ENCODE results near the gene CINP.

The CINP gene

DNA sequence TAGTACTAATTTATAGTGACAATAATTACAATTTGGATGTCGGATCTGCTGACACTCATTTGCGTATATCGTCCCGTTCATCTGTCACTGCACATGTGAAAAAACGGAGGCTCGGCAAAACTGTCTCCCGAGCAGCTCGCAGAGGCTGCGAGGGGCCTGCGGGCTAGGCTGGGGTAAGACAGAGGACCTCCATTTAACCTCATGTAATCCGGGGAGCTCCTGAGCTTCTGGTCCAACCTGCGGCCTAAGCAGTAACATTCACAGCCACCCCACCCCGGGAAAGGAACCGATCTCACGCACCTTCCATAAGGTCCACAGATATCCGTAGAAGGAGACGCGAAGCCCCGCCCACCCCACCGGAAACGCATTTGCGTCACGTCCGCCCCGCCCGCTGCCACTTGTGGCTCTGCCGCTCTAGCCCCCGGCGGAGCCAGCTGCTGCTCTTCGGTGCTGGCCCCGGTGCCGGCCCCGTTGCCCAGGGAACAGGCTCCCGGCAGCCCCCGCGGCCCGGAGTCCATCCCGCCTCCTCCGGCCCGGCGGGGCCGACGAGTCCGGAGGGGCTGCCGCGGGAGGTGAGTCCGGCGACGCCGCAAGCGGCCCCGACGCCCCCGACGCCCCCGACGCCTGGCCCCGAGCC, at the start of gene CINP, which contains the start of gene TECPR2:
Gene CINP (minus strand): TSS at position 346 of the 637 bp plus-strand sequence. CDS start 39 bp downstream, at position 307.
Gene TECPR2 (plus strand): TSS at position 397 of the 637 bp plus-strand sequence. CDS start 13,781 bp downstream, outside the sequence.
- DNase-seq (ENCODE audit: low spot score) = peak; percentile 97

DNA sequence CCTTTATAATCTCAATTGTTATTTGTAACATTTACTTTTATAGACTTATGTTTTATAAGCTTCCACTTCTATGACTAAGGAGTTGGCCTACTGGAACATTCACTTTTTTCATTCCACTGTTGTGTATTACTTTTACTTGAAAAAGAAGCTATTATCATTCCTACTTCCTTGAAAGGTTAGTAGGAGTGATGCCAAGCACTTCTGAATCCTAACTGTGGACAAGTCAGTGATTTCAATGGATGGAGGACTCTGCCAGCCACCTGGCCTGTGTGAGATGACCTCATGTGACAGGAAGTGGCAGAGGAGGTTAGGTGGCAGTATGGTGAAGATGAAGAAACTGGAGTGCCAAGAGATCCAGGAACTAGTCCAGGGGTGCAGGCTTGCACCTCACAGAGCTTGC, 46.0 kb upstream of the CINP start:
- no peak for DNase-seq (ENCODE audit: low spot score)

DNA sequence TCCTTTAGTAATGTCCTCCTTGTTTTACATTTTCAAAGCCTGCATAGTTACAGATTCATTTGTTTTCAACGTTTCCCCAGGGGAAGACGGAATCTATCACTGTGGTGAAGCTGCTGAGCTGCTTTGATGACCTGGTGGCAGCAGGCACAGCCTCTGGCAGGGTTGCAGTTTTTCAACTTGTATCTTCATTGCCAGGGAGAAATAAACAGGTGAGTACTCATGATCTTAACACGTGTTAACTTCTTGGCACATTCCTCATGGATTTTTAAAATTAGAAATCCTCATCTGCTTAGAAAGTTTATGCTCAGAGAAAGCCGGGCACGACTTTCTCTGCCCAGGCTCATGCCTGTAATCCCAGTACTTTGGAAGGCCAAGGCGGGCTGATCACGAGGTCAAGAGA, 44.6 kb upstream of the CINP start:
- DNase-seq (ENCODE audit: low spot score) = no peak

DNA sequence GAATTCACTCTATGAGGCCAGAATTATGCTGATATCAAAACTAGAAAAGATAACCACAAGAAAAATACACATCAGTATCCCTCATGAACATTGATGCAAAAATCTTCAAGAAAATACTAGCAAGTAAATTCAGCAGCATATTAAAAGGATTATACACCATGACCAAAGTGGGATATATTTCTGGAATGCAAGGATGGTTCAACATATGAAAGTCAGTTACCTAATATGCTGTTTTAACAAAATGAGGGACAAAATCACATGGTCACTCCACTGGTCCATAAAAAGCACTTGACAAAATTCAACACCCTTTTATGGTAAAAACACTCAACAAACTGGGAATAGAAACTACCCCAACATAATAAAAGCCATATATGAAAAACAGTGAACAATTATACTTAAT, 40.3 kb upstream of the CINP start:
- DNase-seq (ENCODE audit: low spot score) = no peak

DNA sequence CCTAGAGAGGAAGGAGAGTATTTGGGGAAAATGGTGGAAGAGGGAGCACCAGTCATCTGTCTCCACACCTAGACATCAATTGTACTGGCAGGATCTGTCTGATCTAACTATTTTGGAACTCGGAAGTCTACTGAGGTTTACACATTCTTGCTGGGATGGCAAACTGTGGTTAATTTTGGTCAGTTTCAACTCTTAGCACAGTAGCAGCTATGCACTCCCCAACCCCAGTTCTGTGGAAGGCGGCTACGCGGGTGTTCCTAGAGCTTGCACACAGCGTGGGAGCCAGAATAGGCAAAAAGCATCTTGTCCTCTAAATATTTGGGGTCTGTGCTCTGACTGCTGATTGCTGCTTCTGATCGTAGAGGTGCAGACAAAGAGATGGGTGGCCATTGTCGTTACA, 33.8 kb upstream of the CINP start:
- DNase-seq (ENCODE audit: low spot score) = no peak

DNA sequence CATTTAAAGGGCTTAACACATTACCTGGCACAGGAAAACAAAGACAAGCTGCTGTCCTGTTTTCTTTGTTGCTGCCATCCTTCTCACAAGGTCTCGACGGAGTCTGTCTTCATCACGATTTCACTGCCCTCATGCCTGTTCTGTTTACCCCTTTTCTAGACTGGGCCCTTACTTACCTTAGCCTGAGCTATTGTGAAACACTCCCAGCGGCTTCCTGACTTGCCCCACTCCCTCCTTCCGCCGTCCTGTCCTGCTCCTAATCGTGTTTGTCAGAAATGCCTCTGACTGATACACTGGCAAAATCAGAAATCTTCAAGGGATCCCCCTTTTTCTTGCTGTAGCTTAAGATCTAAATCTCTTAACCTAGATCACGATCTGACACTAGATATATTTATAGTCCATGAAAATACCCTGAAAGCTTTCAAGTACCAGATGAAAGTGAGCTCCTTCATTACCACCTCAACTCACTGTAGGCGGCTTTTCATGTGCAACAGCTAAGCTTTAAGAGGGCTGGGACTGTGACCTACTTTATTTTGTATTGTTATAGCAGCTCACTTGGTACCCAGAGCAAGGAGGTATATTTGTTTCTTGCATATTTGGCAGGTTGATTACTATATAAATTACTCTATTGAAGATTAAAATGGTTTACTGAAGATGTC, 32.2 kb upstream of the CINP start:
- DNase-seq (ENCODE audit: low spot score) = no peak

DNA sequence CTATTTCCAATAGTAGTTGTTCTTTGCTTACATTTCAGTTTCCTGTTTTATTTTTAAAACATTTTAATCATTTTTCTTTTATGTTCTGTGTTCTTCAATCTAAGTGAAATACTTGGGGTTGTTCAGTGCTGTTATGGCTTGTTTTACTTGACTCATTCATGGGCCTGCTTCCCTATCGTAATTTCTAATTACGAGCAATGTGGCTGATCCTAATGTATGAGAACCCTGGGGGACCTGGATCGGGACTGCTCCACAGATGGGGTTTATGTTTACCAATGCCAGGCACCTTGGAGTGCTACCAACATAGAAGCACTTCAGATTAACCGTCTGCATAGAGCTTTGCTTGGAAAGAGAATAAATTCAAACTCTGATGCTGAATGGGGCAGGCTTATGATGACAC, 29.8 kb upstream of the CINP start:
- DNase-seq (ENCODE audit: low spot score) = peak; percentile 54

DNA sequence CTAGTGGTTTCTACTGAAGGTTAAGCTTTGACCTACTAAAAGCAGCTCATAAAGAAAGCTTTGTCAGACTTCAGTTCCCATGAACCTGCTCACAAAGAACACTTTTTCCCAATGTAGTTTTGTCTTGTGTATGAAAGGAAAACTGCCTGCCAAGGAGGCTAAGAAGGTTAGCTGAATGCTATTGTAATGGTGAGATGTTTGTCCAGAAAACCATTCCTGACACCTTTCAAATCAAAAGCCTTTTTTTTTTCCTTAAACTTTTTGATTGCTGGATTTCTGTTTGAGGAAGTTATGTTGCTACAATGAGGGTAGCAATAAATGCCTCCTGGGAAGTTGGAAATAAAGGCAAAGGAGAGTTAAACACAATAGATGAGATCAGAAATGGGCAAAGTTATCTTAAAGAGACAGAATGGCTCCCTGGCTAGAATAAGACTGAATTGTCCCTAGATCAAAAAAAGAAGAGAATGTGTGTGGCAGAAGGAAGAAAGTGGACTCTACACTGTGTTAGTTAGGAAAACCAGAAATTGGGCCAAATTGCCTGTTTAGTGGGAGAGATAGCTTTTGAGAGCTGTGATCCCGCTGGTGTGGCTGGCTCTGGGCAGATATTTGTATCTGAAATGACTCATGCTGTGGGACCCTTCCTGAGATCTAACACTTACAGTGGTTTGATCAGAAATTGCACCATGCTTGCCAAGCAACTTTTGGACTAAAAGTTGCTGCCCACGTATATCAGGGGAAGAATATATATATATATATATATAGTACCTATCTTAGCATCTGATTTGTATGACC, 27.6 kb upstream of the CINP start:
- DNase-seq (ENCODE audit: low spot score) = peak; percentile 45

DNA sequence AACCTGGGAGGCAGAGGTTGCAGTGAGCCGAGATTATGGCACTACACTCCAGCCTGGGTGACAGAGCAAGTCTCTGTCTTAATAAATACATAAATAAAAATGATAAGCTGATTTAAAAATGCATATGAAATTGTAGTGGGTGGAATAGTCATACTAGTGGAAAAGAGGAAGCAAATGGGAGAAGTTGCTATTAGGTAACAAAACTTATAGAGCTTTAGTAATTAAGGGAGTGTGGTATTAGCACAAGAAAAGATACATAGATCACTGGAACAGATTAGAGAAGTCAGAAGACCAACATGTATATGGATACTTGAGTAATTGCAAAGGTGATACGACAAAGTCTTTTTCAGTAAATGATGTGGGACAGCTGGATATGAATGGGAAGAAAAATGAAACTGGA, 26.6 kb upstream of the CINP start:
- no peak for DNase-seq (ENCODE audit: low spot score)

DNA sequence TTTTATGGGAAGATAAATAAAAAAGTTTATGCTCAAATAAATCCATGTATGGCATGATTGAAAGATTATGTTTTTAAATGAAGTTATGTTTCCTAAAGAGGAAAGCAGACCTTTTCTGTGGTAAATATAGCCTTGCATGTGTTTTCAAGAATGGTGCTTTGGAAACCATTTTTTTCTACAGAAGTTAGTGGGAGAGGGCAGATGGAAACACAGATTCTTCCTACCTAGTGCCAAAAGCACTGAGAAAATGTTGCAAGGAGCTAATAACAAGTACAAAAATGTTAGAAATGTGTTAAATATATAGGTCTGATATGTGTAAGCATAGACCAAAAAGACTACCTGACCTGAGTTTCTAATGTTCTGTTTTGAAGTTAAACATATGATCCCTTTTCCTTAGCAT, 24.4 kb upstream of the CINP start:
- no peak for DNase-seq (ENCODE audit: low spot score)

DNA sequence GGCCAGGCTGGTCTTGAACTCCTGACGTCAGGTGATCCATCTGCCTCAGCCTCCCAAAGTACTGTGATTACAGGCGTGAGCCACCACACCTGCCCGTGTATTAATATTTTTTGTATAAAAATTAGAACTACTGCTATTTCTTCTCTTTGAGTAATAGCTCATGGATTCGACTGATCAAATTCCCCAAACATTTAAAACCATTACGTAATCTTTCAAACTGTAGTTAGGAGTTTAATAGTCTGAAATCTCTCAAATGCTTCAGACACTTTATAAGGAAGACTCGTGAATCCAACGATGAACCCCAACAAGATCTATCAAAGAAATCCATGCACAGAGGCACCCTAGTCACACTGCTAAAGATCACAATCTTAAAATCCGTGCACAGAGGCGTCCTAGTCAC, 16.1 kb upstream of the CINP start:
- DNase-seq (ENCODE audit: low spot score) = no peak

DNA sequence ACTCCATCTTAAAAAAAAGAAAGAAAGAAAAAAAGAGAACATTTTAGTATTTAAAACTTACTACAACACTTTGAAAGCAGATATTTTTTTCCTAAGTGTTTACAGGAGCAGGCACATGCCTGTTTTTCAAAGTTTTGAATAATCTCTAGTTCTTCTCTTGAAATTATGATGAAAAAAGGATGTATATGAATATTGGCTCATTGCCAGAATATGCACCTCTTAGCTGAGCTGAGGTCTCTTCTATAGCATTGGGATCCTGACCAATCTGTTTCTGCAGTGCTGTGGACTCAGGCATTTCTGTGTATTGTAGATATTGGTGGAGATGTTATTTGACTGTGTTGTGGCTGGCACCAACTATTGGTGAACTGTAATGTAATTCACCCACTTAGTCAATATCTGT, 15.0 kb upstream of the CINP start:
- DNase-seq (ENCODE audit: low spot score) = no peak

DNA sequence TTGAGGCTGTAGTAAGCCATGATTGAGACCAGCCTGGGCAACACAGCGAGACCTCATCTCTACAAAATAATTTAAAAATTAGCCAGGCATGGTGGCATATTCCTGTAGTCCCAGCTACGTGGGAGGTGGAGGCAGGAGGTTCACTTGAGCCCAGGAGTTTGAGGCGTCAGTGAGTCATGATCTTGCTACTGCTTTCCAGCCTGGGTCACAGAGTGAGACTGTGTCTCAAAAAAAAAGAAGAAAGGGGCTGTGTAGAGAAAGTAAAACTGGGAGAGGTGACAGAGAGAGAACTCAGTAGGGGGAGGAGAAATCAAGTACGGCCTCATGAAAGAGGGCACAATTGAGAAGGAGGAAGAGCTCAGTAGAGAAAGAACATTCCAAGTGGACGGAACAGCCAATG, 12.4 kb upstream of the CINP start:
- DNase-seq (ENCODE audit: low spot score) = no peak

DNA sequence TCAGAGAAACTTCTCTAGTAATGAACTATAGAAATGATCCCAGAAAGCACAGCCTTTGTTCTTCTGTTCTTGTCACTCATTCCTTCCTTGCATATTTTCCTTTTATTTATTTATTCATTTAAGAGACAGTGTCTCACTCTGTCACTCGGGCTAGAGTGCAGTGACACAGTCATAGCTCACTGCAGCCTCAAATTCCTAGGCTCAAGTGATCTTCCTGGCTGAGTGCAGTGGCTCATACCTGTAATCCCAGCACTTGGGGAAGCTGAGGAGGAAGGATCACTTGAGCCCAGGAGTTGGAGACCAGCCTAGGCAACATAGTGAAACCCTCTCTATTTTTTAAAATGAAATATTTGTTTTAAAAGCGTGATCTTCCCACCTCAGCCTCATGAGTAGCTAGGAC, 11.6 kb upstream of the CINP start:
- no peak for DNase-seq (ENCODE audit: low spot score)

DNA sequence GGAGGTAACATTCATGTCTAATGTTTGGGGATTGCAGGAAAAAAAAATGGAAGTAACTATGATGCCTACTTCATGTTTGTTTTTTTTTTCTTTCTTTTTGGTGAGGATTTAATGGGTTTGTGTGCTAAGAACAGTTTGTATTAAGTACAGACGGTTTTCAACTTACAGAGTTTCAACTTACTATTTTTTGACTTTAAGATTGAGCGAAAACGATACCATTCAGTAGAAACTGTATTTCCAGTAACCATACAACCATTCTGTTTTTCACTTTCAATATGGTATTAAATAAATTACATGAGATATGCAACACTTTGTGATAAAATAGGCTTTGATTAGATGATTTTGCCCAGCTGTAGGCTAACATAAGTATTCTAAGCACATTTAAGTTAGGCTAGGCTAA, 10.4 kb upstream of the CINP start:
- DNase-seq (ENCODE audit: low spot score) = no peak

DNA sequence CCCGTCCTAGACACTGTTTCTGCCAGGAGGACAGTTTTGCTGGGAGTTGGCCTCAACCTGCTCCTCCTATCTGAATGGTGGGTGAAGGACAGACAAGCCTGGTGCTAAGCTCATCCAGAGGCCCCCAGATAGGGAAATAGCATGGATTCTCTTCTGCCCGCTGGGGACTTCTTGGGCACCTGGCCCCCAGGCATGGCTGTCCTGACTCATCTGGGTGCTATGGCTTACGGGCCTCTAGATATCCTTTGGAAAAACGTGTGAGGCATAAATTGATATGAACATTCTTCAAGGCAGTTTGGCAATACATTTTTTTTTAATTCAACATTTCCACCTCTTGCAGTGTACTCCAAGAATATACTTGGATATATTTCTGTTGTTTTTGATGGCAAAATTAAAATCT, 8.7 kb upstream of the CINP start:
- DNase-seq (ENCODE audit: low spot score) = no peak

DNA sequence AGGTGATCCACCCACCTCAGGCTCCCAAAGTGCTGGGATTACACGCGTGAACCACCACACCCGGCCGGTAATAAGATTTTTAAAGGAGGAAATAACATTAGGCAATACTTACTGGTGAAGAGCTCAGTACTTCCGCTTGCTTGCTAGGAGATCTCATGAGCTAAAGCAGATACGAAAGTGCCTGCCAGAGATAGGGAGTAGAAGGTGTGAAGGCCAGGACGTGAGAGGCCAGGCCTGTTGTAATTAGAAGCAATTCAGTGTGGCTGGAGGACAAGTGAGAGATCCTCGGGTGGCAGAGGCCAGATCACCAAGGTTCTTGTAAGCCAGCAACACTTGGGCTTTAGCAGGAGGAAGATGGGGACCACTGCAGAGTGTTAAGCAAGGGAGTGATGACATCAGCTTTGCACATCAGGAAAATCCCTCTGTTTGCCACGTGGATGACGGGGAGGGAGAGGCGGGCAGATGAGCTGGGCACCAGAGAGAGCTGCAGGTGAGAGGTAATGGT, 7.7 kb upstream of the CINP start:
- peak; percentile 49 for DNase-seq (ENCODE audit: low spot score)

DNA sequence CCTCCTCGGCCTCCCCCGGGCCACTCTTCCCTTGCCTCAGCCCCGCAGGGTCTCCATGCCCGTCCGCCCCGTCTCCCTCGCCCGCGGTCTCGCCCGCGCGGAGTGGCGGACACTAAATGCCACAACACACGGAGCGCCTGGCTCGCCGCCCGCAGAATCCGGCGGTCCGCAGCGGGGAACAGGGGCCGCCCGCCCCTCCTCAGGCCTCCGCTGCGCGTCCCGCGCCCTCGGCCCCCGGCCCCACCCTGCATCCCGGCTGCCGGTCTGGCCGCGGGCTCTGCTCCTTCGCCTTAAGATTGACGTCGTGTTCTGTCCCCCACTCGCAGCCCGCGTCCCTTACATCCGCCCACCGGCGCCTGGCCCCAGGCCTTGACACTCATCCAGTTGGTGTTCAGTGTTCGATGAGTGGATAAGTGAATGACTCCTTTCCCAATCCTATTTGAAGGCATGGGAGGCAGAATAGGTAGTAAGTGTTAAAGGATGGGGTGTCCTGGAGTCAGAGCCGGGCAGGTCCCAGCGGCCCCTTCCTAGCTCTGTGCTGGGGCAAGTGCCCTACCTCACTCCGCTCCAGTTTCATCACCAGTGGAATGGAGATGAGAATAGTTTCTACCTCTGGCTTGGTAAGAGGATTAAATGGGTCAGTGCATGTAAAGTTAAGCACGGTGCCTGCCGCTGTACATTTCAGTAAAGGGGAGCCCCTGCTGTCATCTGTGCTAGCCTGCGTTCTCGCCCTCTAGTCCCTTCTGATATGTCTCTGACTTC, 673 bp upstream of the CINP start:
- DNase-seq (ENCODE audit: low spot score) = peak; percentile 49

DNA sequence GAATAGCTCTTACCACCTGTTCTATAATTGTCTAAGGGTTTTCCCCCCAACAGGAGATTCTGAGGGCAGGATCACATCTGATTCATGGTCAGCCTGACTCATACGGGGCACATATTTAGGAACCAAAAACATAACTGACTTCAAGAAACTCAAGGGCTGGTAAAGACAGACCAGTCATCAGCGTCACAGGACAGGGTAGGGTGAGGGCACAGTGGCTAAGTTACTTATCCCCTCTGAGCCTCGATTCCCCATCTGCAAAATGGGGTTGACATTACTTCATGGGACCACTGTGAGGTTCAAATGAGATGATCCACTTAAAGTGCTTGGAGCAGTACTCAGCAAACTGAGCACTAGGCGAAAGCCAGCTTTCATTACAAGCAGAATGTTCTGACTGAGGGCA, 606 bp downstream of the CINP start:
- no peak for DNase-seq (ENCODE audit: low spot score)

DNA sequence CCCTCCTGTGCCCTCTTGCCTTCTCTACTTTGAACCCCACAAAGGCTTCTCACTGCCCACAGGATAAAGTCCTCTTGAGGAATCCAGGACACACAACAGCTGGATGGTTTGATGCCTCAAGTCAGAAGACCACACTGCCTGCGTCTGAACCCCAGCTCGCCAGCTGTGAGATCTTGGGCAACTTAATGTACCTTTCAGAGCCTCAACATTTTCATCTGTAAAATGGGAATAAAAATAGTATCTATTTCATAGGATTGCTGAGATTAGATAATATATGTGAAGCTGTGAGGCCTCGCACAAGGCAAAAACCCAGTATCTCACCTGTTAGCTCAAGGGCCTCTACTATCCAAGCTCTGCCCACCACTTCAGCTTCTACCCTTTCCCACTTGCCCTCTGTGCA, 2.3 kb downstream of the CINP start:
- DNase-seq (ENCODE audit: low spot score) = no peak

DNA sequence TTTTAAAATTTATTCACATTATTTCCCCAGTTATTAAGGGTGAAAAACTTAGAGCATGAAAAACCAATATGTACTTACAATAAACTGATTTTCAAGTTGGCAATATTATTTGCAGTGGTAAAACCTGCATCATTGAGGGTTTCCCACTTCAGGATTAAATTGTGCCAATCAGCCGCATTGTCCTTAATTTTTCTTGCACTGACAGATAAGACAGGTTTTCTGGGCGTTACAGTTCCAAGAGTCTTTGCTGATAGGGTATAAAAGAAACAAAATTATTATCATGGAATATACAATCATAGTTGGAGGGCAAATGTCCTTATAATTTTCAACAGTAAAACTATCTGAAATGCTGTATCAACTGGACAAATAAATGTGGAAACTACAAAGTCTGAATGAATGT, 3.3 kb downstream of the CINP start:
- no peak for DNase-seq (ENCODE audit: low spot score)

DNA sequence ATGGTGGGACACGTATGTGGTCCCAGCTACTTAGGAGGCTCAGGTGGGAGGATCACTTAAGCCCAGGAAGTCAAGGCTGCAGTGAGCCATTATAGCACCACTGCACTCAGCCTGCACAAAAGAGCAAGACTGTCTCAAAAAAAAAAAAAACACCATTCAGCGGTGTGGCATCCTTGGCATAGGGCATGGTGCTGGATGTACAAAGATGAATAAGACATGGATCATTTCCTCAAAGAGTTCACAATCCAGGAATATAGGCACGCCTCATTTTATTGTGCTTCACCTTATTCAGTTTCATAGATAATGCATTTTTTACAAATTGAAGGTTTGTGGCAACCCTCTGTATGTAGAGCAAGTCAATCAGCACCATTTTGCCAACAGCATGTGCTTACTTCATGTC, 6.4 kb downstream of the CINP start:
- DNase-seq (ENCODE audit: low spot score) = no peak
